Gastroesophageal sphincter (tissue), 4 donors: ENCODE data around the gene PIANP. TPM values are rescaled to one million over a fixed set of nuclear protein-coding genes. Genes with fewer than 3 reads are reported as not detected.

Experiments used
- ATAC-seq: fragments of 150-250 bp; one replicate; pipeline ENCODE4 v1.9.1; 2016; ENCODE audit warnings: mild to moderate bottlenecking, moderate library complexity
- H3K27ac ChIP-seq, 4 donors: fragments of 200-600 bp; sonication (generic) in 3 of 4; 1 replicate in 3 of 4; 2 replicates in 1 of 4; pipeline ENCODE4 v1.5.1; 2016 to 2019
- H3K27me3 ChIP-seq: fragments of 200-600 bp; sonication (generic); one replicate; pipeline ENCODE4 v1.5.1; 2019
- H3K36me3 ChIP-seq, 2 donors: fragments of 200-600 bp; sonication (generic); one replicate each; pipeline ENCODE4 v1.5.1; 2019; ENCODE audit warnings: control low read depth in 1 of 2
- H3K4me1 ChIP-seq, 3 donors: fragments of 200-600 bp; sonication (generic); 1 replicate in 2 of 3; 2 replicates in 1 of 3; pipeline ENCODE4 v1.5.1; 2016 to 2019; ENCODE audit warnings: control low read depth in 2 of 3
- H3K4me3 ChIP-seq, 2 donors: fragments of 200-600 bp; sonication (generic); one replicate each; pipeline ENCODE4 v1.5.1; 2019; ENCODE audit warnings: mild to moderate bottlenecking in 1 of 2, moderate library complexity in 1 of 2
- H3K9me3 ChIP-seq, 3 donors: fragments of 200-600 bp; sonication (generic); one replicate each; pipeline ENCODE4 v1.5.1; 2017 to 2019; ENCODE audit warnings: control low read depth in 2 of 3
- CTCF ChIP-seq, 4 experiments: fragments of 200-600 bp in 2 of 4; fragments of 450-650 bp in 2 of 4; sonication (generic) in 1 of 4; IDR thresholded peaks; one replicate each; pipeline ENCODE4 v1.5.1; 2017 to 2019; ENCODE audit warnings: antibody characterized with exemption in 4 of 4, mild to moderate bottlenecking in 2 of 4, moderate library complexity in 2 of 4
- EP300 ChIP-seq: sonication (generic); formaldehyde crosslinking; IDR thresholded peaks from one replicate; pipeline ENCODE4 v1.6.1; 2017; ENCODE audit warnings: antibody characterized with exemption, mild to moderate bottlenecking
- POLR2A ChIP-seq, 2 donors: fragments of 450-650 bp; IDR thresholded peaks; one replicate each; pipeline ENCODE4 v1.6.1; 2017; ENCODE audit warnings: antibody characterized with exemption in 2 of 2, mild to moderate bottlenecking in 2 of 2, moderate library complexity in 1 of 2
- POLR2AphosphoS5 ChIP-seq: sonication (generic); formaldehyde crosslinking; IDR thresholded peaks from one replicate; pipeline ENCODE4 v1.6.1; 2017; ENCODE audit warnings: antibody characterized with exemption
- WGBS, 2 donors: methylation state at CpG; one replicate each; pipeline ENCODE4 v1.1.5; 2018; ENCODE audit warnings: low coverage in 1 of 2; 5-methylcytosine and 5-hydroxymethylcytosine counted together
- total RNA-seq, 4 donors: library from RNA; depleted of rRNA; stranded (reverse); fragments of >200 nt; gene quantifications; one replicate each; pipeline ENCODE4 v1.1.0, GENCODE V29; 2016

Gene PIANP
- total RNA-seq, 4 donors from 2014 or later: 0.46 to 1.2 (median 0.73) TPM

GRCh38 chr12:6730169-6730568, 29.6 kb upstream of the PIANP start:
- no peak for ATAC-seq
- peaks cover 0 to 89% of the 10 kb centered on the region in 2 donors for H3K36me3 ChIP-seq
- no peaks in the 10 kb centered on the region for H3K9me3 ChIP-seq
- peaks cover 0 to 7% (median 2%) of the 10 kb centered on the region in 3 donors for H3K4me1 ChIP-seq
- no peak overlapping the region for H3K4me3 ChIP-seq
- 100% methylated on average over 2 of the region's 8 CpGs; no CpG with 5 or more reads in 1 of the 2 donors for WGBS, 2 donors
- no peaks in the 10 kb centered on the region for H3K27me3 ChIP-seq
- no peak overlapping the region for H3K27ac ChIP-seq
- TF ChIP-seq EP300 (no peak), POLR2A (IDR thresholded peaks at IDR 0.05) (no peak), CTCF (IDR thresholded peaks at IDR 0.05) (no peak), POLR2AphosphoS5 (no peak)

DNA sequence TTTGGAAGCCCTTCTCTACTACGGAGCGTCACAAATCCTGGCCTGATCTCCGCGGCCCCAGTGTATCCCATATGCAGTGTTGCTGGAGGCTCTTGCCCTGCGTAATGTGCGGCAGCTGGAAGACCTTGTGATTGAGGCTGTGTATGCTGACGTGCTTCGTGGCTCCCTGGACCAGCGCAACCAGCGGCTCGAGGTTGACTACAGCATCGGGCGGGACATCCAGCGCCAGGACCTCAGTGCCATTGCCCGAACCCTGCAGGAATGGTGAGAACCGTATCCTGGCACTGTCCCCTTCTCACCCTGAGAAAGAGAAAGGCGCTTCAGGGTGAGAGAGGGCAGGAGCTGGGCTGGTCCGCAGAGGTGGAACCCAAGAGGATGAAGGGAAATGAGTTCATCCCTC, 28.6 kb upstream of the PIANP start:
- ATAC-seq: no peak
- peaks cover 0 to 81% of the 10 kb centered on the region in 2 donors for H3K36me3 ChIP-seq
- no peak overlapping the region for H3K4me3 ChIP-seq
- no peaks in the 10 kb centered on the region for H3K27me3 ChIP-seq
- peaks cover 0 to 16% (median 9%) of the 10 kb centered on the region in 3 donors for H3K4me1 ChIP-seq
- no peak for TF ChIP-seq POLR2A (IDR thresholded peaks at IDR 0.05)
- TF ChIP-seq POLR2AphosphoS5: no peak
- TF ChIP-seq EP300: no peak
- TF ChIP-seq CTCF (IDR thresholded peaks at IDR 0.05): no peak
- H3K27ac ChIP-seq: no peak overlapping the region
- 74% methylated on average over 7 of the region's 18 CpGs; no CpG with 5 or more reads in 1 of the 2 donors for WGBS, 2 donors
- H3K9me3 ChIP-seq: no peaks in the 10 kb centered on the region

DNA sequence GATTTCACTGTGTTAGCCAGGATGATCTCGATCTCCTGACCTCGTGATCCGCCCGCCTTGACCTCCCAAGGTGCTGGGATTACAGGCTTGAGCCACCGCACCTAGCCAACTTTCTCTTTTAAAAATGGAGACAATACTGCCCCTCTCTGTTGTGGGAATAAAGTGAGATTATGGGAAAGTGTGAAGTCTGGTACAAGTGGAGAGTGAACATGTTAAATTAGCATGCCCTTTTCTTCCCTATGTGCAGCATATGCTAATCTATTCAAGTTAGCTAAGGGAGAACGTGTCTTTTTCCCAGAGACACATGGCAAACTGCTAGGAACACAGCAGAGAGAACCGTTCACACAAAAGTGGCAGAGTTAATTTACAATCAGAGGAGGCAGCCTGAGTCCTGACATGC, 24.7 kb upstream of the PIANP start:
- 87 to 93% methylated on average over 5 to 7 of the region's 7 CpGs for WGBS, 2 donors
- Histone ChIP-seq H3K36me3 (peaks cover 0 to 46% of the 10 kb centered on the region in 2 donors), H3K27me3 (no peaks in the 10 kb centered on the region), H3K4me1 (peaks cover 0 to 16% (median 9%) of the 10 kb centered on the region in 3 donors), H3K4me3 (no peak overlapping the region), H3K27ac (no peak overlapping the region), H3K9me3 (no peaks in the 10 kb centered on the region)
- no peak for ATAC-seq
- TF ChIP-seq CTCF (IDR thresholded peaks at IDR 0.05) (no peak), EP300 (no peak), POLR2AphosphoS5 (no peak), POLR2A (IDR thresholded peaks at IDR 0.05) (no peak)

DNA sequence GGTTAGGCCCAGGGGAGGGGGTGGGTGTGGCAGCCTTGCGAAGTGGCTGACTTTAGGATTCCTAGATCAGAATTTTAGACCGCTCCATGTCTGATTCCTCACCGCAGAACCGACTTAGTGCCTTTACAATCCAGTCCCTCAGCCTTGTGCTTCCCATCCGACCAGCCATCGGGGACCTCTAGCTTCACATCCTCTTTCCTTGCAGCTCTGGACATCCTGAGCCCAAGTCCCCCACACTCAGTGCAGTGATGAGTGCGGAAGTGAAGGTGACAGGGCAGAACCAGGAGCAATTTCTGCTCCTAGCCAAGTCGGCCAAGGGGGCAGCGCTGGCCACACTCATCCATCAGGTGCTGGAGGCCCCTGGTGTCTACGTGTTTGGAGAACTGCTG, 23.8 kb upstream of the PIANP start:
- H3K9me3 ChIP-seq: no peaks in the 10 kb centered on the region
- peak overlapping the region; percentile 43 to 91 (median 88) for H3K27ac ChIP-seq
- no peaks in the 10 kb centered on the region for H3K27me3 ChIP-seq
- peak overlapping the region; percentile 45 to 60 for H3K4me3 ChIP-seq
- peak; percentile 2 for ATAC-seq
- WGBS, 2 donors: 0 to 7% methylated on average over 3 to 5 of the region's 10 CpGs
- H3K4me1 ChIP-seq: peaks cover 0 to 16% (median 9%) of the 10 kb centered on the region in 3 donors
- H3K36me3 ChIP-seq: peaks cover 0 to 37% of the 10 kb centered on the region in 2 donors
- TF ChIP-seq POLR2AphosphoS5 (no peak), POLR2A (IDR thresholded peaks at IDR 0.05) (no peak), EP300 (no peak), CTCF (IDR thresholded peaks at IDR 0.05) (no peak)

GRCh38 chr12:6723607-6724408, 23.2 kb upstream of the PIANP start, which contains the start of gene COPS7A:
Gene COPS7A, plus strand, starts transcription at chr12:6724046. Its CDS starts 611 bp downstream, at chr12:6724657.
- peak; percentile 99 for ATAC-seq
- H3K36me3 ChIP-seq: peaks cover 0 to 31% of the 10 kb centered on the region in 2 donors
- TF ChIP-seq EP300 (no peak), CTCF (IDR thresholded peaks at IDR 0.05) (peak in 1 of 4 experiments; percentile 23), POLR2A (IDR thresholded peaks at IDR 0.05) (peak; percentile 47 to 50), POLR2AphosphoS5 (peak; percentile 81)
- H3K27me3 ChIP-seq: no peaks in the 10 kb centered on the region
- H3K27ac ChIP-seq: peak within 1 kb of the TSS; percentile 71 to 91 (median 88)
- peaks cover 0 to 16% (median 9%) of the 10 kb centered on the region in 3 donors for H3K4me1 ChIP-seq
- no peaks in the 10 kb centered on the region for H3K9me3 ChIP-seq
- 2 to 5% methylated on average over 8 to 21 of the region's 49 CpGs for WGBS, 2 donors
- peak within 1 kb of the TSS; percentile 45 to 60 for H3K4me3 ChIP-seq
